GM18517 (cell line): Measurements from ENCODE around the gene RPUSD2.
"Not testable (repeated sequence)": the region's sequence is repeated elsewhere in the genome, so short reads cannot be mapped to it uniquely, and the experiment has no call there.

ENCODE experiments used
- ATAC-seq: cut with Tn5 transposase; IDR thresholded peaks from one replicate; pipeline ENCODE4 v1.9.1; 2021; ENCODE audit warnings: mild to moderate bottlenecking, moderate library complexity; ENCODE audit not compliant: unreplicated experiment

RPUSD2 gene

GRCh38 chr15:40564591-40565332, 4.3 kb upstream of the RPUSD2 start, which contains the start of gene CCDC32:
TSS of gene CCDC32 (minus strand) at chr15:40565042. CDS start at chr15:40563015, 2,027 bp downstream.
- ATAC-seq: peak; percentile 92

- ATAC-seq: no peak
Observed at GRCh38 chr15:40565333-40566238, 3.5 kb upstream of the RPUSD2 start.

- no peak for ATAC-seq
Observed at GRCh38 chr15:40567111-40567510, 2.0 kb upstream of the RPUSD2 start.

- no peak for ATAC-seq
Observed at GRCh38 chr15:40575113-40575512, 6.0 kb downstream of the RPUSD2 start.

GRCh38 chr15:40576914-40577313, 7.8 kb downstream of the RPUSD2 start:
- ATAC-seq: not testable (repeated sequence)

GRCh38 chr15:40578892-40579291, 9.8 kb downstream of the RPUSD2 start:
- no peak for ATAC-seq

GRCh38 chr15:40581796-40582195, 12.7 kb downstream of the RPUSD2 start:
- not testable (repeated sequence) for ATAC-seq

GRCh38 chr15:40582726-40583246, 13.7 kb downstream of the RPUSD2 start:
- no peak for ATAC-seq

GRCh38 chr15:40584191-40584590, 15.1 kb downstream of the RPUSD2 start:
- no peak for ATAC-seq

- ATAC-seq: no peak
Observed at GRCh38 chr15:40590667-40591050, 21.6 kb downstream of the RPUSD2 start.

GRCh38 chr15:40591389-40591788, 22.3 kb downstream of the RPUSD2 start:
- ATAC-seq: no peak

- no peak for ATAC-seq
Observed at GRCh38 chr15:40593165-40593564, 24.1 kb downstream of the RPUSD2 start.

- ATAC-seq: peak; percentile 71
Observed at GRCh38 chr15:40593588-40594428, 24.7 kb downstream of the RPUSD2 start, which contains the start of gene KNL1. TSS of gene KNL1 (plus strand) at chr15:40594249. CDS start at chr15:40602932, 8,683 bp downstream.

GRCh38 chr15:40594429-40594836, 25.3 kb downstream of the RPUSD2 start:
- ATAC-seq: peak; percentile 32

- ATAC-seq: no peak
Observed at GRCh38 chr15:40595219-40595618, 26.1 kb downstream of the RPUSD2 start.

GRCh38 chr15:40595773-40596172, 26.7 kb downstream of the RPUSD2 start:
- ATAC-seq: no peak

GRCh38 chr15:40597024-40597423, 27.9 kb downstream of the RPUSD2 start:
- no peak for ATAC-seq

GRCh38 chr15:40598126-40598525, 29.0 kb downstream of the RPUSD2 start:
- ATAC-seq: no peak

GRCh38 chr15:40598672-40599071, 29.6 kb downstream of the RPUSD2 start:
- no peak for ATAC-seq

- no peak for ATAC-seq
Observed at GRCh38 chr15:40600956-40601355, 31.9 kb downstream of the RPUSD2 start.

GRCh38 chr15:40603935-40604334, 34.8 kb downstream of the RPUSD2 start:
- ATAC-seq: no peak
